Motor neuron (in vitro differentiated cells): ENCODE data around the gene NDUFS8. TPM values are rescaled to one million over a fixed set of nuclear protein-coding genes. Genes with fewer than 3 reads are reported as not detected.

Experiments
- ATAC-seq, 8 experiments: fragments of 200-7000 bp; cut with Tn5 transposase; replicated peaks in 6 of 8; 2 replicates each; pipeline ENCODE4 v1.8.0; 2021; ENCODE audit warnings: mild to moderate bottlenecking in 8 of 8, moderate library complexity in 8 of 8
- H3K27ac ChIP-seq, 2 donors: fragments of 250-450 bp; sonication (Bioruptor Pico); 2 replicates each; pipeline ENCODE4 v1.9.0; 2021; ENCODE audit warnings: antibody characterized with exemption in 2 of 2, mild to moderate bottlenecking in 2 of 2, moderate library complexity in 1 of 2
- H3K4me1 ChIP-seq, 2 donors: fragments of 250-450 bp; sonication (Bioruptor Pico); replicated peaks in 1 of 2; 2 replicates each; pipeline ENCODE4 v1.6.1; 2021; ENCODE audit warnings: antibody characterized with exemption in 2 of 2, mild to moderate bottlenecking in 2 of 2, moderate library complexity in 1 of 2
- H3K4me3 ChIP-seq, 5 donors: fragments of 250-450 bp; sonication (Bioruptor Pico); 2 replicates each; pipeline ENCODE4 v1.9.0; 2021; ENCODE audit warnings: antibody characterized with exemption in 5 of 5, mild to moderate bottlenecking in 5 of 5, moderate library complexity in 4 of 5
- WGBS, 10 experiments: fragments of 450-650 bp; shearing (Covaris generic); methylation state at CpG; one replicate each; pipeline ENCODE4 v1.0.0; 2022; 5-methylcytosine and 5-hydroxymethylcytosine counted together
- in situ Hi-C, 9 experiments: fragments of 400-800 bp; cut with MboI; loops; one replicate each; pipeline ENCODE4 v1.15.0; 2021; ENCODE audit warnings: low sequenced_read_pairs in 9 of 9, low pct_unique_long_range_greater_than_20kb in 2 of 9; ENCODE audit not compliant: unreplicated experiment in 9 of 9
- total RNA-seq, 8 experiments: library from RNA; unstranded; fragments of 300-600 nt; gene quantifications; 2 replicates each; pipeline versions ENCODE4 v1.2.3 to v1.2.4, GENCODE V29; 2022

NDUFS8 gene
- total RNA-seq, 8 experiments from 2014 or later = 139 to 265 (median 167) TPM

DNA sequence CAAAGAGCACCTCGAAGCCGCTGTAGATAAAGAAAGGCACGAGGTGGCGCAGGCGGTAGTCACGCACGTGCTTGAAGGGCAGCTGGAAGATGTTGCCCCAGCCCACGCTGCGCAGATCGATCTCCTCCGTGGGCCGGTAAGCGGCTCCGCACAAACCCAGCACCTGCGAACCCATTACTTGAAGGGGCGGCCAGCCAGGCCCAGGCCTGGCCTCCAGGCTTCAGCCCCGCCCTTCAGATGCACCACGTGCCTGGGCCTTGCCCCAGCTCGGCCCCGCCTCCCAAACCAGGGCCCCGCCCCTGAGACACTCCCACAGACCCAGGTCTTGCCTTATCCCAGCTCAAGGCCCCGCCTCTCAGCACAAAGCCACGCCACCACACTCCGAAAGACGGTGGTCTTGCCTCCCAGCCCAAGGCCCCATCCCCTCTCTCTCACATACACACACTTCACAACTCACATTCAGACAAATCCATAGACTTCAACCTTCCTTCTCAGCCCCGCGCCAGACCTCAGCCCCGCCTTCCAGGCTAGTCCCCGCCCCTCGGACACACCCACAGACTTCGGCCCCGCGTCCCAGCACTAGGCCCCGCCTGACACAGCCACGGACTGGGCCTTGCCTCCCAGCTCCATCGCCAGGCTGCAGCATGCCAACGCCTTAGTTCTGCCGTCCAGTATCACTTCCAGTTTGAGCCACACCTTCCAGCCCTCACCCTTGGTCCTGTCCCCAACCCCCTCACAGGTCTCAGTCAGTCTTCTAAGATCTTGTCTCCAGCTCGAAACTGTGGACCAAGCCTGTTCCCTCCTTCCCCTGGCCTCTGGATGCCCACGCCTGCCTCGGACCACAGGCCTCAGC lies 33.6 kb upstream of the NDUFS8 start:
- Histone ChIP-seq H3K4me3 (peak overlapping the region in 4 of 5 donors; percentile 14 to 33 (median 21)), H3K27ac (no peak overlapping the region), H3K4me1 (peaks cover 6 to 7% of the 10 kb centered on the region in 2 donors)
- peak; percentile 88 to 98 (median 92) for ATAC-seq
- in situ Hi-C loops = no loop called here
- 35 to 100% (median 75%) methylated on average over 1 to 11 of the region's 41 CpGs; no CpG with 5 or more reads in 4 of the 10 experiments for WGBS, 10 experiments

GRCh38 chr11:67997475-67997921 lies 33.0 kb upstream of the NDUFS8 start:
- Histone ChIP-seq H3K27ac (no peak overlapping the region), H3K4me1 (peaks cover 6 to 13% of the 10 kb centered on the region in 2 donors), H3K4me3 (no peak overlapping the region)
- in situ Hi-C loops = no loop called here
- WGBS, 10 experiments = 86 to 96% (median 88%) methylated on average over 2 to 17 of the region's 29 CpGs; no CpG with 5 or more reads in 6 of the 10 experiments
- ATAC-seq = no peak

DNA sequence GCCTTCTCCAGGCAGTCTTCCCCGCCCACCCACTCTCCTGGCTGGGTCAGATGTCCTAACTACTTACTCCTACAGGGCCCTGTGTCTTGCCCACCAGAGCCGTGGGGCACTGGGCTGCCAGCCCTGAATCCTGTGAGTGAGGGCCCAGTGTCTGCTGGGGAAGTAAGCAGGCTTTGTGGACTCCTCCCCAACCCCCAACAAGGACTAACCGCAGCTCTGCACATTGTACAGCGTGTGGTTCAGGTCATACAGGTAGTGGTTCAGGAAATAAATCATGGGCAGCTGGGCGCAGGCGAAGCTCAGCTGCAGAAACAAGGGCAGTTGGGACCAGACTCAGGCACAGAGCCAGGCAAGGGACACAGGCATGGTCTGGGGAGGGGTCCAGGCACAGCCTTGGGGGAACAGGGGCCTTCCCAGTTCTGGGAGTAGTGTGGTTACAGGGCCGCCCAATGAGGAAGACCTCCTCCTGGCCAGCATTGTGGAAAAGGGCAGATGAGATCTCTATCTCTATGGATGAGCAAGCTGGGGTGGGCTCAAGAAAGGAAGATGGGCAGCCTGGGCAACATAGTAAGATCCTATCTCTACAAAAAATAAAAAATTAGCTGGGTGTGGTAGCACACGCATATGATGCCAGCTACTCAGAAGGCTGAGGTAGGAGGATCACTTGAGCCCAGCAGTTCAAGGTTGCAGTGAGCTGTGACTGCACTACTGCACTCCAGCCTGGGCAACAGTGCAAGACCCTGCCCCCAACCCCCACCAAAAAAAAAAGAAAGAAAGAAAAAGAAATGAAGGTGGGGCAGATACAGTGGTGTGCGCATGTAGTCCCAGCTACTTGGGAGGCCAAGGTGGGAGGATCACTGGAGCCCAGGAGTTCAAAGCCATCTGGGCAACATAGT lies 32.1 kb upstream of the NDUFS8 start:
- H3K4me1 ChIP-seq = peaks cover 6 to 14% of the 10 kb centered on the region in 2 donors
- in situ Hi-C loops = no loop called here
- ATAC-seq = no peak
- 78 to 100% (median 94%) methylated on average over 1 to 6 of the region's 9 CpGs; no CpG with 5 or more reads in 2 of the 10 experiments for WGBS, 10 experiments
- H3K27ac ChIP-seq = no peak overlapping the region
- H3K4me3 ChIP-seq = no peak overlapping the region

- ATAC-seq = no peak
- Histone ChIP-seq H3K4me1 (peaks cover 6 to 15% of the 10 kb centered on the region in 2 donors), H3K27ac (no peak overlapping the region), H3K4me3 (no peak overlapping the region)
- WGBS, 10 experiments = 50 to 100% (median 83%) methylated on average over 1 to 2 of the region's 13 CpGs; no CpG with 5 or more reads in 5 of the 10 experiments
- in situ Hi-C loops = no loop called here
Observed at GRCh38 chr11:67999201-67999629, 31.3 kb upstream of the NDUFS8 start.

DNA sequence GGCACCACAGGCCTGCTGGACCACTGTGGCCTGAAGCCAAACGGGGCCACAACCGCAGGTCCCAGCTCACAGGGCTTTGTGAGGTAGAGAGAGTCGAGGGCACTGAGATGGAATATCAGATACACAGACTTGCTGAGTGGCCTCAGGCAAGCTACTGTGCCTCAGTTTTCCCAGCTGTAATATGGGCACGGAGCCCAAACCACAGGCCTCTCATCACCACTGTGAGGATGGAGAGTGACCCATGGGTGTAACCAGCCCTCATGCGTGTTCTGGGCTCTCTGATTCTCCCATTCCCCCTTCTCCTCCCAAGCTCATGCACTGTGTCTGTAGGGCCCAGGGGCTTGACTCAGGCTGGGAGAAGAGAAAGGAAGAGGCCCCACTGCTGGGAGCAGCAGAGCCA lies 30.8 kb upstream of the NDUFS8 start:
- Histone ChIP-seq H3K4me1 (peaks cover 6 to 18% of the 10 kb centered on the region in 2 donors), H3K4me3 (no peak overlapping the region), H3K27ac (no peak overlapping the region)
- in situ Hi-C loops = no loop called here
- whole genome bisulfite sequencing, 10 experiments = 80 to 100% (median 94%) methylated on average over 1 to 5 of the region's 5 CpGs; no CpG with 5 or more reads in 6 of the 10 experiments
- ATAC-seq = no peak

DNA sequence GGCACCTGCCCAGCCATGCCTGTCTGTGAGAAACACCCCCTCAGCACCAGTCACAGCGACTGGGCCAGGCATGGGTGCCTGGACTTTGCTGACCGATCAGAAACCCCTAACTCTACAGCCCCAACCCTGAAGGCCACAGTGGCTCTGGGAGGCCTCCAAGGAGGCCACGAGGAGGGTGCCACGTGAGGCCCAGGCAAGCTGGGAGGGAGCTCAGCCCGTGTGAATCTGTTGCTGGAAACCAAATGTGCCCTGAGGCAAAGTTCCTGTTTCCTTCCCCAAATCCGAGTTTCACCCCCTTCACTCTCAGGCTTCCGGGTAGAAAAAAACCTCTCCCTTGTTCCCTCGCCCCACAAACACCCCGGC lies 27.9 kb upstream of the NDUFS8 start:
- H3K27ac ChIP-seq = no peak overlapping the region
- ATAC-seq = no peak
- in situ Hi-C loops = no loop called here
- WGBS, 10 experiments = 77 to 93% methylated on average over 3 to 4 of the region's 9 CpGs; no CpG with 5 or more reads in 8 of the 10 experiments
- peaks cover 0 to 13% of the 10 kb centered on the region in 2 donors for H3K4me1 ChIP-seq
- H3K4me3 ChIP-seq = no peak overlapping the region

- in situ Hi-C loops = no loop called here
- Histone ChIP-seq H3K4me3 (peak overlapping the region; percentile 25 to 43 (median 29)), H3K4me1 (peaks cover 0 to 13% of the 10 kb centered on the region in 2 donors), H3K27ac (no peak overlapping the region)
- 7 to 61% methylated on average over 3 to 10 of the region's 86 CpGs; no CpG with 5 or more reads in 8 of the 10 experiments for WGBS, 10 experiments
- peak; percentile 6 to 49 (median 45) for ATAC-seq
Observed at GRCh38 chr11:68002938-68003845, 27.3 kb upstream of the NDUFS8 start.

DNA sequence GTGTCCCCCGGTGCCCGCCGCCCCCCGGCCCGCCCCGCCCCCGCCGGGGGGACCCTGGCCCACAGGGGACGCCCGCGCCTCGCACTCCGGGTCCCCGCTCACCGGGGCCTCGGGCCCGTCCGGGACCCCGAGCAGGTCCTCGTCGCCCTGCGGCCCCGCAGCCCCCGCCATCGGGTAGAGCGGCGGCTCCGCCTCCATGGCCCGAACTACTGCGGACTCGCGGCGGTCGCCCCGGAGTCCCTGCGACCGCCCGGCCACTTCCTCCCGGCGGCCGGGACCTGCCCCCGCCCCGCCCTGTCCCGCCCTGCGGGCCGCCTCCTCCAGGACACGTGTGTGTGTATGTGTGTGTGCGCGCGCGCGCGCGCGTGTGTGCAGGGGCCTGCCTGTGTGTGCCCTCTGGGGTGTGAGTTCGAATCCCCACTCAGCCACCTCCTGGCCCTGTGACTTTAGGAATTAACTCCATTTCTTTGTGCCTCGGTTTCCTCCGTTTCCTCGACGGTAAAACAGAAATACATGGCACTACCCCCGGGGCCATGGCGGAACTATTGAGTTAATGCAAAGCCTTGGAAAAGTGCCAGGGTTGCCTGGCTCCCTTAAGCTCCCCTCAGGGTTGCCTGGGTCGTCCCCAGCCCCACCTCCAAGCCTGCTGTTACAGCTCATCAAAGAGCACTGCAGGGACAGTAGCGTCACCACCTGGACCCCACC lies 26.5 kb upstream of the NDUFS8 start, which contains the start of gene UNC93B1:
Gene UNC93B1 (minus strand): TSS at position 252 of the 705 bp plus-strand sequence. CDS start 54 bp downstream, at position 198.
- H3K4me1 ChIP-seq = peaks cover 0 to 13% of the 10 kb centered on the region in 2 donors
- 12 to 23% (median 18%) methylated on average over 1 to 6 of the region's 64 CpGs; no CpG with 5 or more reads in 6 of the 10 experiments for WGBS, 10 experiments

DNA sequence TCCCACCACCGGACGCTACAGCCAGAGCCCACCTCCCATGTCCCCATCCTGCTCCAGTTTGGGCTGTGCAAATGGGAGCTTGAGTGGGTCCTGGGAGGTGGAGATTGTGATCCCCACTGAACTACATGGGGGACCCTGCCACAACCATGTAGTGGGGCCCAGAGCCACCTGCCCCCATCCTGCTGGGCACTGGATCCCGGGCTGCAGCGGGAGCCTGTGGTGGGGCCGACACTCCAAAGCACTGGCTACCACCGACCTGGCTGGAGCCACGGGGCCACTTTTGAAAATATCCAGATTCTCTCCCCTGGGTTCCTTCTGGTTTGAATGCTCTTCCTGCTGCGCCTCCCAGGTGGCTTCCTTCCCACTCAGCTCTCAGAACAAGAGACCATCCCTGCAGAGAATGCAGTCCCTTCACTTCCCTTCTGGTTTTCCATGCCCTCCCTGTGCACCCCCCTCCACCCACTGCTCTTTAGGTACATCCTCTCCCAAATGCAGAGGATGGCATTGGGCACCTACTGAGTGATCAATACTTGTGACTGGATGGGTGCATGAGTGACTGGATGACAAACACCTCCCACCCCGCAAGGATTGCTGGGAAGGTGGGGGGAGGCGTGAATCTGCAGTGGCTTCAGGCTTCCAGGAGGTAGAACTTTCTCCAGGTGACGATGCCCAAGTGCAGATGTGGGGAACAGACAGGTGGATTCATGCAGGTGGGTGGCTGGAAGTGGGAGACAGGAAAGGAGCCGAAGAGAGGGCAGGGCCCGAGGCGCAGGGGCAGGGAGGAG lies 25.7 kb upstream of the NDUFS8 start:
- H3K4me3 ChIP-seq = peak overlapping the region in 1 of 5 donors; percentile 40
- peaks cover 3 to 15% of the 10 kb centered on the region in 2 donors for H3K4me1 ChIP-seq
- ATAC-seq = no peak
- in situ Hi-C loops = no loop called here
- WGBS, 10 experiments = 61 to 100% (median 86%) methylated on average over 1 to 7 of the region's 14 CpGs; no CpG with 5 or more reads in 4 of the 10 experiments
- H3K27ac ChIP-seq = no peak overlapping the region

More for the DNA sequence above, 26.5 kb upstream of the NDUFS8 start, which contains the start of gene UNC93B1:
- in situ Hi-C loops = no loop called here
- Histone ChIP-seq H3K27ac (no peak within 1 kb of the TSS), H3K4me3 (peak within 1 kb of the TSS; percentile 25 to 43 (median 29))
- peak; percentile 68 to 95 (median 80) for ATAC-seq

- 70 to 100% (median 93%) methylated on average over 2 to 6 of the region's 7 CpGs; no CpG with 5 or more reads in 6 of the 10 experiments for WGBS, 10 experiments
- H3K4me3 ChIP-seq = no peak overlapping the region
- in situ Hi-C loops = no loop called here
- H3K27ac ChIP-seq = no peak overlapping the region
- peaks cover 22 to 33% of the 10 kb centered on the region in 2 donors for H3K4me1 ChIP-seq
- no peak for ATAC-seq
Observed at GRCh38 chr11:68006606-68007166, 23.8 kb upstream of the NDUFS8 start.
